ENCODE data around the gene ZDHHC11. TPM values are rescaled to one million over a fixed set of nuclear protein-coding genes. Genes with fewer than 3 reads are reported as not detected.
"Not testable (repeated sequence)": the region's sequence is repeated elsewhere in the genome, so short reads cannot be mapped to it uniquely, and the experiment has no call there.

Gene ZDHHC11
- total RNA-seq, 1 donor from 2014 or later, result not detected

GRCh38 chr5:783049-783802 lies 67.6 kb downstream of the ZDHHC11 start:
- H3K4me3 ChIP-seq, result peak overlapping the region; percentile 33 to 83
- H3K4me1 ChIP-seq, H3K9me3 ChIP-seq, H3K36me3 ChIP-seq, H3K27ac ChIP-seq, H3K27me3 ChIP-seq: not testable (repeated sequence)
- peak in 1 of 2 donors; percentile 62 for DNase-seq (ENCODE audit: low spot score in 2 of 2)
- intact Hi-C loops (cut with DNase I), result loop anchor here (10.0 kb wide), 1 partner anchor 108 kb away; no protein-coding TSS in a partner anchor

- not testable (repeated sequence) for H3K4me1 ChIP-seq; H3K4me3 ChIP-seq; H3K27ac ChIP-seq; H3K9me3 ChIP-seq; DNase-seq (ENCODE audit: low spot score in 2 of 2); H3K36me3 ChIP-seq; H3K27me3 ChIP-seq
- intact Hi-C loops (cut with DNase I), result loop anchor here (10.0 kb wide), 1 partner anchor 108 kb away; no protein-coding TSS in a partner anchor
Observed at GRCh38 chr5:782356-782755, 68.4 kb downstream of the ZDHHC11 start.

DNA sequence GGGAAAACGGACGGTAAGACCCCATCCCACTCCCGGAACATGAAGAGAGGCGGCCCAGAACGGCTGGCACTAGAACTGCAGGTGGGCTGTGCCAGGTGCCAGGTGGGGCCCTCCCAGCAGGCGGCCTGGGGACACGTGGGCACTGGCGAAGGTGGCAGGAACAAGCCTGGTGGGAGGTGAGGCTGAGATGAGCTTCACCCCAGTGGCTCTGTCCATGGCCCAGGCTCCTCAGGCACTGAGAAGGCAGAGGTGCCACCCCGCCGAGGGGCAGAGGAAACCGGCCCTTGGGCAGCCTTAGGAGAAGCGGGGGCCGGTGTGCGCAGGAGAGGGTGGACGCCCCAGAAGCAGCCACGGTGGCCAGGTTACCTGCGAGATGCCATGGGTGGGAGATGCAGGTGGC lies 70.2 kb downstream of the ZDHHC11 start:
- H3K4me1 ChIP-seq; H3K27ac ChIP-seq; DNase-seq (ENCODE audit: low spot score in 2 of 2); H3K4me3 ChIP-seq; H3K9me3 ChIP-seq; H3K36me3 ChIP-seq; H3K27me3 ChIP-seq: not testable (repeated sequence)
- intact Hi-C loops (cut with DNase I), result loop anchor here (10.0 kb wide), 1 partner anchor 106 kb away; no protein-coding TSS in a partner anchor

GRCh38 chr5:778967-779366 lies 71.8 kb downstream of the ZDHHC11 start:
- DNase-seq (ENCODE audit: low spot score in 2 of 2); H3K27me3 ChIP-seq; H3K27ac ChIP-seq; H3K36me3 ChIP-seq; intact Hi-C loops (cut with DNase I); H3K4me3 ChIP-seq; H3K9me3 ChIP-seq; H3K4me1 ChIP-seq: not testable (repeated sequence)

GRCh38 chr5:778421-778820 lies 72.4 kb downstream of the ZDHHC11 start:
- H3K27ac ChIP-seq; H3K27me3 ChIP-seq; H3K4me3 ChIP-seq; H3K4me1 ChIP-seq; H3K9me3 ChIP-seq; H3K36me3 ChIP-seq; DNase-seq (ENCODE audit: low spot score in 2 of 2); intact Hi-C loops (cut with DNase I): not testable (repeated sequence)

DNA sequence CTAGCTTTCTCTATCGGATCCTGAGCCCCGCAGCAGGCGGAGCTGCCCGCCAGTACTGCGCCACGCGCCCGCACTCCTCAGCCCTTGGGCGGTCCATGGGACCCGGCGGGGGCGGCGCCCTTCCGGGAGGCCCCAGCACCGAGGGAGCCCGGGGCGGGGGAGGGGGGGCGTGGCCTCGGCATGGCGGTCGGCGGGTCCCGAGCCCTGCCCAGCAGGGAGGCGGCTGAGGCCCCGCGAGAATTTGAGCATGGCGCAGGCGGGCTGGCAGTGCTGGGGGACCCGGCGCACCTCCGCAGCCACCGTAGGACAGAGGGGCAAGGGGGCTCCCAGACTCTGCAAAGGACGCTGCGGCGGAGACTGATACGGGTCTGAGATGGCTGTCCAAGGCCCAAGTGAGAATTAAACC lies 73.0 kb downstream of the ZDHHC11 start:
- Histone ChIP-seq H3K9me3 (no peaks in the 10 kb centered on the region), H3K27ac (no peak overlapping the region), H3K27me3 (no peaks in the 10 kb centered on the region), H3K4me3 (no peak overlapping the region), H3K36me3 (no peaks in the 10 kb centered on the region), H3K4me1 (no peaks in the 10 kb centered on the region)
- intact Hi-C loops (cut with DNase I), result no loop called here
- no peak for DNase-seq (ENCODE audit: low spot score in 2 of 2)
- no peak for TF ChIP-seq CTCF (IDR thresholded peaks at IDR 0.05)

- Histone ChIP-seq H3K4me1 (no peaks in the 10 kb centered on the region), H3K27me3 (no peaks in the 10 kb centered on the region), H3K27ac (no peak overlapping the region), H3K4me3 (no peak overlapping the region), H3K9me3 (no peaks in the 10 kb centered on the region), H3K36me3 (no peaks in the 10 kb centered on the region)
- TF ChIP-seq CTCF (IDR thresholded peaks at IDR 0.05), result no peak
- intact Hi-C loops (cut with DNase I), result no loop called here
- DNase-seq (ENCODE audit: low spot score in 2 of 2), result no peak
Observed at GRCh38 chr5:776862-777711, 73.7 kb downstream of the ZDHHC11 start.

Measured in ascending aorta (tissue), 2 donors.